ENCODE data around the gene CDH23.

CDH23 gene

GRCh38 chr10:71605263-71605962, 208.7 kb downstream of the CDH23 start:
- no peak for DNase-seq (ENCODE audit: low spot score)

GRCh38 chr10:71606257-71607081, 209.7 kb downstream of the CDH23 start:
- DNase-seq (ENCODE audit: low spot score), result no peak

GRCh38 chr10:71607082-71607443, 210.3 kb downstream of the CDH23 start:
- DNase-seq (ENCODE audit: low spot score), result no peak

GRCh38 chr10:71608819-71609768, 212.4 kb downstream of the CDH23 start:
- peak; percentile 60 for DNase-seq (ENCODE audit: low spot score)

- DNase-seq (ENCODE audit: low spot score), result no peak
Measured at GRCh38 chr10:71610651-71611050, 213.9 kb downstream of the CDH23 start.

- no peak for DNase-seq (ENCODE audit: low spot score)
Measured at GRCh38 chr10:71611131-71611530, 214.4 kb downstream of the CDH23 start.

- no peak for DNase-seq (ENCODE audit: low spot score)
Measured at GRCh38 chr10:71611709-71612422, 215.1 kb downstream of the CDH23 start.

- no peak for DNase-seq (ENCODE audit: low spot score)
Measured at GRCh38 chr10:71613261-71613777, 216.6 kb downstream of the CDH23 start.

GRCh38 chr10:71613877-71614276, 217.2 kb downstream of the CDH23 start:
- DNase-seq (ENCODE audit: low spot score), result no peak

GRCh38 chr10:71614946-71615345, 218.2 kb downstream of the CDH23 start:
- no peak for DNase-seq (ENCODE audit: low spot score)

- DNase-seq (ENCODE audit: low spot score), result no peak
Measured at GRCh38 chr10:71615538-71616329, 219.0 kb downstream of the CDH23 start.

- DNase-seq (ENCODE audit: low spot score), result no peak
Measured at GRCh38 chr10:71616817-71617654, 220.3 kb downstream of the CDH23 start.

- DNase-seq (ENCODE audit: low spot score), result no peak
Measured at GRCh38 chr10:71618176-71618575, 221.5 kb downstream of the CDH23 start.

- no peak for DNase-seq (ENCODE audit: low spot score)
Measured at GRCh38 chr10:71618598-71618997, 221.9 kb downstream of the CDH23 start.

- no peak for DNase-seq (ENCODE audit: low spot score)
Measured at GRCh38 chr10:71620642-71621041, 223.9 kb downstream of the CDH23 start.

GRCh38 chr10:71621231-71622153, 224.8 kb downstream of the CDH23 start:
- no peak for DNase-seq (ENCODE audit: low spot score)

GRCh38 chr10:71622154-71622526, 225.4 kb downstream of the CDH23 start:
- DNase-seq (ENCODE audit: low spot score), result no peak

GRCh38 chr10:71622616-71623015, 225.9 kb downstream of the CDH23 start:
- no peak for DNase-seq (ENCODE audit: low spot score)

All from hematopoietic multipotent progenitor cell treated with erythropoietin and hydrocortisone succinate and interleukin-3 and kit ligand, for 15 days (in vitro differentiated cells).